Natural killer cell treated with Interleukin-12 subunit alpha and Interleukin-12 subunit beta and Interleukin-15 and Interleukin-18, amount 100 ng/mL, for 72 hours (primary cell): ENCODE data around the gene METRNL. TPM values are rescaled to one million over a fixed set of nuclear protein-coding genes. Genes with fewer than 3 reads are reported as not detected.
A peak's percentile ranks its signal among the peaks of the same experiment; 100 is the strongest.
"Not testable (repeated sequence)": the region's sequence is repeated elsewhere in the genome, so short reads cannot be mapped to it uniquely, and the experiment has no call there.

Source experiments
- ATAC-seq, 2 donors: fragments of 150-1000 bp; cut with Tn5 transposase in 1 of 2; sonication (Bioruptor Pico), chemical (Tn5 transposase) in 1 of 2; 2 replicates each; pipeline ENCODE4 v1.10.0; 2021
- DNase-seq: peaks from one replicate; pipeline ENCODE4 v3.0.0; 2022; ENCODE audit warnings: low spot score
- H3K27ac Mint-ChIP-seq, 2 donors: 1 replicate in 1 of 2; 2 replicates in 1 of 2; pipeline ENCODE4 v1.8.0; 2022; ENCODE audit warnings: mixed read lengths in 2 of 2, mild to moderate bottlenecking in 1 of 2, moderate library complexity in 1 of 2
- H3K27me3 Mint-ChIP-seq, 2 donors: 1 replicate in 1 of 2; 2 replicates in 1 of 2; pipeline ENCODE4 v1.8.0; 2022; ENCODE audit warnings: mixed read lengths in 2 of 2
- H3K36me3 Mint-ChIP-seq: one replicate; pipeline ENCODE4 v1.8.0; 2022; ENCODE audit warnings: mixed read lengths
- H3K4me1 Mint-ChIP-seq, 2 donors: 1 replicate in 1 of 2; 2 replicates in 1 of 2; pipeline ENCODE4 v1.8.0; 2022; ENCODE audit warnings: low read depth in 2 of 2, mixed read lengths in 2 of 2, mild to moderate bottlenecking in 1 of 2
- H3K4me3 Mint-ChIP-seq: one replicate; pipeline ENCODE4 v1.8.0; 2022; ENCODE audit warnings: mixed read lengths
- H3K9me3 Mint-ChIP-seq: 2 replicates; pipeline ENCODE4 v1.8.0; 2022; ENCODE audit warnings: mixed read lengths
- total RNA-seq, 2 donors: library from RNA; stranded (reverse); gene quantifications; one replicate each; pipeline ENCODE4 v1.2.3, GENCODE V29; 2022

METRNL gene
- total RNA-seq, 2 donors from 2014 or later: 179 to 208 TPM

DNA sequence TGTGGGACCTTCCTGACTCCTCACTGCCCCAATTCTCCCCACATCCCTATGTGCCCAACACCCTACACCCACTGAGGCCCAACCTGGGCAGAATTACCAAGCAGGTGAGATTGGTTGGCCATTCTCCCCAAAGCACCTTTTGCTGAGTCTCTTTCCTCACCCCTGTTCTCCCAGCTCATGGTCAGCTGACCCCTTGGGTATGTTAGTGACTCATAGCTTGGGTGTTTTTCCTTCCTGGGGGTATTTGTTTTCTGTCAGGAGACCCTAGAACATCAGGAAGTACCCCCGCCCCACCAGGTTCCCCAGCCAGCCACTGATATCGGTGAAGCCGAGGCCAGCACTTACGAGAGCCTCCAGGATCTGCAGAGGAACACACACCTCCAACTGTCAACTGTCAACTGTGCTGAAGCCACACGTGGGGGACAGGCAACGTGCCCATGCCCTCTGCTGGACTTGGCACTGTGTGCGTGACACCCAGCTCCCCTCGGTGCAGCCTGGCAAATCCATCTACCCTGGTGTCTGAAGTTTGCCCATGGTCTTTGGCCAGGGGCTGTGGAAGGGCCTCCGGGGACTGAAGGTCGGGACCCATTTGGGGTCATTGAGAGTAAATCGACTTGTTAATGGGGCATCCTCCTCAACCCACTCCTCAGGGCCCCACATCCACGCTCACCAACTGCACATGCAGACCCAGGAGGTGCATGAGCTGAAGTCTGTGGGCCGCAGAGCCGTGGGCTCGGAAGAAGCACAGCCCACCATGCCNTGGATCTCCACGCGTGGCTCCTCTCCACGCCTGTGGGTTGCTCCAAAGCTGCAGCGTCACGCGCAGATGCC lies 53.1 kb downstream of the METRNL start:
- Mint-ChIP-seq H3K9me3 (no peaks in the 10 kb centered on the region), H3K27me3 (peaks cover 0 to 5% of the 10 kb centered on the region in 2 donors)
- ATAC-seq: no peak

DNA sequence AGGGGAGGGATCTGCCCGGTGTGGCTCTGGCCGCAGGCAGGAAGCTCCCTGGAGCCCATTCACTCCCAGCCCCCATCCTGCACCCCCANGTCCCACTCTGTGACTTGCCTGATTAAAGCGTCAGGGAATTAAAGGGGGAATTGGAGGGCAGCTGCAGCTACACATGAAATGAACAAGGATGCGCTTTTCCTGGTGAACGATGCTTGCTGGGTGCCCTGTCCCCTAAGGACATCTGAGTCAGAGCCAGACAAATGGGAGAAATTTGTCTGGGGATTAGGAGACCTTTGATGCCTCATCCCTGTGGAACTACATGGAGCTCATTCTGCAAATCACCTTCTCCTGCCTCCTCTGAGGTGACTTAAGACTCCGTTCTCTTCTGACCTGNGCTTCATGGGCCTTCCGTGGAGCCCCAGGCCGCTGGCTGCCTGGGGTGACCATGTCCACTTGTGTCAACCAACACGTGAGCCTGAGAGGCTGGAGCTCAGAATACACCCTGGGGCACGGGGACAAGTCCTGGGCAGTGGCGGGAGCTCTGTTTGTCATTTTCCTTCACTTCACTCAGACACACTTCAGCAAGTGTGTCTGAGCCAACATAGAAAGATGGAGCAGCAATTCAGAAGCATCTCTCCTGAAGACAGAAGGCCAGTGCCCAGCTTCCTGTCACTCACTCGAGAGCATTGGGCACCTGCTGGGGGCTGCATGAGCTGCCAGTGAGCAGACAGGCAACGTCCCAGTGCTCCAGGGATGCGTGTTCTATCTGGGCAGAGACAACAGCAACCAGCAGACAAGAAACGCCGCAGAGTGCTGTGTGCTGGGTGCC lies 54.1 kb downstream of the METRNL start:
- DNase-seq (peak; percentile 41), ATAC-seq (no peak)
- no peaks in the 10 kb centered on the region for H3K36me3 Mint-ChIP-seq
- peaks cover 0 to 3% of the 10 kb centered on the region in 2 donors for H3K4me1 Mint-ChIP-seq
- no peaks in the 10 kb centered on the region for H3K9me3 Mint-ChIP-seq
- peaks cover 0 to 5% of the 10 kb centered on the region in 2 donors for H3K27me3 Mint-ChIP-seq
- H3K27ac Mint-ChIP-seq: peak overlapping the region in 1 of 2 donors; percentile 67
- no peak overlapping the region for H3K4me3 Mint-ChIP-seq

More for the DNA sequence above, 53.1 kb downstream of the METRNL start:
- Mint-ChIP-seq H3K27ac (no peak overlapping the region), H3K4me3 (no peak overlapping the region), H3K4me1 (peaks cover 0 to 3% of the 10 kb centered on the region in 2 donors), H3K36me3 (no peaks in the 10 kb centered on the region)
- peak; percentile 49 for DNase-seq

DNA sequence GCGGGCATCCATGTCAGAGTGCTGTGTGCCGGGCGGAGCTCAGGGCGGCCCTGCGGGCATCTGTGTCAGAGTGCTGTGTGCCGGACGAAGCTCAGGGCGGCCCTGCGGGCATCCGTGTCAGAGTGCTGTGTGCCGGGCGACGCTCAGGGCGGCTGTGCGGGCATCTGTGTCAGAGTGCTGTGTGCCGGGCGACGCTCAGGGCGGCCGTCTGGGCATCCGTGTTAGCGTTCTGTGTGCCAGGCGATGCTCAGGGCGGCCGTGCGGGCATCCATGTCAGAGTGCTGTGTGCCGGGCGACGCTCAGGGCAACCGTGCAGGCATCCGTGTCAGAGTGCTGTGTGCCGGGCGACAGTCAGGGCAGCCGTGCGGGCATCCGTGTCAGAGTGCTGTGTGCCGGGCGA lies 55.0 kb downstream of the METRNL start:
- not testable (repeated sequence) for H3K27ac Mint-ChIP-seq, H3K4me3 Mint-ChIP-seq, ATAC-seq

DNA sequence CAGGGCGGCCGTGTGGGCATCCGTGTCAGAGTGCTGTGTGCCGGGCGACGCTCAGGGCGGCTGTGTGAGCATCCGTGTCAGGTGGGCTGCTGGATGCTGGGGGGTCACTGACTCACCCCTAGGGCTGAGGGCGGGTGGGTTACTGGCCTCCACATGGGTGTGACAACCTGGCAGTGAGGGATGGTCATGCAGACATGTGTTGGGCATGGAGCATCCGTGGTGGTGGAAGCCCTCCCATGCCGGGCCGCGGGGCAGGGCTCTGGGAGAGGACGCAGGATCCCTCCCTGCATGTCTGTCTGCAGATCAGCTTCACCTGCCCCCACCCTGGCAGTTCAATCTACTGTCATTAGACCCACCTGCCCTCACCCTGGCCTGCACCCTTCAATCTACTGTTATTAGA lies 56.3 kb downstream of the METRNL start:
- DNase-seq: peak; percentile 48
- Mint-ChIP-seq H3K4me1 (no peaks in the 10 kb centered on the region), H3K27me3 (peaks cover 0 to 6% of the 10 kb centered on the region in 2 donors), H3K36me3 (no peaks in the 10 kb centered on the region), H3K4me3 (no peak overlapping the region), H3K27ac (no peak overlapping the region), H3K9me3 (no peaks in the 10 kb centered on the region)
- no peak for ATAC-seq

More for the DNA sequence above, 55.0 kb downstream of the METRNL start:
- H3K9me3 Mint-ChIP-seq, H3K36me3 Mint-ChIP-seq, H3K4me1 Mint-ChIP-seq, DNase-seq, H3K27me3 Mint-ChIP-seq: not testable (repeated sequence)

DNA sequence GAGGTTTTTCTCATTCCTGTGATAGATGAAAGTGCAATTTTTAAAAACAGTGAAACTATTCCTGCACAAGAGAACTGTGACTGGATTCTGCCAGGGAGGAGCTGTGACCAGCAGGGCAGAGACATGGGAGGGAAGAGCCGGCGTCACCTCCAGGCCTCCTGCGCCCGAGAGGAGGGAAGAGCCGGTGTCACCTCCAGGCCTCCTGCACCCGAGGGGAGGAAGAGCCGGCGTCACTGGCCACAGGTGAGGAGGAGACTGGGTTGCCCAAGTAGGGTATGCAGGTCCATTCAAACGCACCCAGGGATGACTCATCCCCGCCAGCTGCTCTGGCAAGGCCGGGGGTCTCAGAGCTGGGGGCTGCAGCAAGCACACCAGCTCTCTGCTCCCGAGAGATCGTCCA lies 56.7 kb downstream of the METRNL start:
- Mint-ChIP-seq H3K27ac (no peak overlapping the region), H3K27me3 (peaks cover 0 to 3% of the 10 kb centered on the region in 2 donors), H3K4me3 (no peak overlapping the region), H3K4me1 (no peaks in the 10 kb centered on the region), H3K36me3 (no peaks in the 10 kb centered on the region), H3K9me3 (no peaks in the 10 kb centered on the region)
- peak; percentile 55 for DNase-seq
- no peak for ATAC-seq

DNA sequence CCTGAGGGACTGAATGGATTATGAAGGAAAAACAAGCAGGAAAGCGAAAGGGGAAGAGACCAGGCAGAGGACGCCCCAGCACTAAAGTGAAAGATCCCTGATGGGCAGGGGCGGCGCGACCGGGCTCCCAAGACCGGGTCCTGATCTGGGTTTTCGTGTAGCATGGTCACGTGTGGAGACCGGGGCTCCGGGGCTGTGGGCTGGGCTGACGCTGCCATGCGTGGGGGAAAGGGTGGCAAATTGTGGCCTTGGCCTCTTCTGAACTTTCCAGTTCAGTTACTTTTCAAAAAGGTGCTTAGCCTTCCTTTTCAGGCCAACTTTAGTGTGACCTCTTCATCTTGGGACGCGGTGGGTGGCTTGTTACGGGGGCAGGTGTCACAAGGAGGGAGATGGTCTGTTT lies 57.5 kb downstream of the METRNL start:
- H3K27ac Mint-ChIP-seq: peak overlapping the region in 1 of 2 donors; percentile 46
- H3K27me3 Mint-ChIP-seq: peaks cover 0 to 3% of the 10 kb centered on the region in 2 donors
- H3K9me3 Mint-ChIP-seq: no peaks in the 10 kb centered on the region
- no peak overlapping the region for H3K4me3 Mint-ChIP-seq
- H3K36me3 Mint-ChIP-seq: peaks cover 2% of the 10 kb centered on the region
- ATAC-seq: no peak
- DNase-seq: peak; percentile 22
- no peaks in the 10 kb centered on the region for H3K4me1 Mint-ChIP-seq

DNA sequence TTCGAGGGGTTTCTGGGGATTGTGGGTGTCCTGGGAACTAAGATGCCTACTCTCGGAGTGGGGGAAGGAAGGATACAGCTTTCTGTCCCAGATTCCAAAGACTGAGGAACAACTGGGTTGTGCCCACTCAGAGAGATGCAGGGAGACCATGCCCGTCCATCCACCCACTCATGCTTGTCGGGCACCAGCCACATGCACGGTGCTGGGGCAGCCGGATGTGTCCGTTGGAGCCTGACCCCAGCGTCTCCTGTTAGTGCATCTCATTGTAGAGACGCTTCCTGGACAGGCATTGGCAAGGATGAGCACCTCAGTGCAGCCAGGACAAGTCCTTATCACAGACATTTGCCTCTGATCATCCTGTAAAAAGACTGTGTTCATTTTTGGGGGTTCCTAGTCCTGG lies 58.1 kb downstream of the METRNL start:
- ATAC-seq (no peak), DNase-seq (peak; percentile 26)
- no peaks in the 10 kb centered on the region for H3K4me1 Mint-ChIP-seq
- H3K36me3 Mint-ChIP-seq: peaks cover 7% of the 10 kb centered on the region
- H3K4me3 Mint-ChIP-seq: no peak overlapping the region
- H3K9me3 Mint-ChIP-seq: no peaks in the 10 kb centered on the region
- H3K27ac Mint-ChIP-seq: no peak overlapping the region
- H3K27me3 Mint-ChIP-seq: peaks cover 0 to 3% of the 10 kb centered on the region in 2 donors

DNA sequence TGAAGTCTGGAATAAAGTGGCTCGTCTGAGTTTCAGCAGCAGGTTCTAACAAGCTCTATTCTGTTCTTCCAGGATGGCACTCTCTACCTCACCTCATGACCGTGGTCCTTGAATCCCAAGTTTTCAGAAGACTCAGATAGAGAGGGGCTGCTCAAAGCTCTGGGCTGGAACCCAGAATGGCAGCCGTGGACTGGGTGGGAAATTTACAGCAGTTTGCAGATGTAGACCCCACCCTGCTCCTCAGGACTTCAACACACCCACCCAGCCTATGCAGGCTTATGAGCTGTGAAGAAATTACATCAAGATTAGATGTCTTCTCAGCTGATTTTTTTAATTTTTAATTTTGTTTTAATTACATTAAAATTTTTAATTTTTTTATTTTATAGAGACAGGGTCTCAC lies 59.4 kb downstream of the METRNL start:
- no peak overlapping the region for H3K27ac Mint-ChIP-seq
- H3K9me3 Mint-ChIP-seq: no peaks in the 10 kb centered on the region
- H3K4me3 Mint-ChIP-seq: no peak overlapping the region
- no peak for ATAC-seq
- peaks cover 7% of the 10 kb centered on the region for H3K36me3 Mint-ChIP-seq
- H3K4me1 Mint-ChIP-seq: no peaks in the 10 kb centered on the region
- peak; percentile 2 for DNase-seq
- H3K27me3 Mint-ChIP-seq: peaks cover 0 to 3% of the 10 kb centered on the region in 2 donors

DNA sequence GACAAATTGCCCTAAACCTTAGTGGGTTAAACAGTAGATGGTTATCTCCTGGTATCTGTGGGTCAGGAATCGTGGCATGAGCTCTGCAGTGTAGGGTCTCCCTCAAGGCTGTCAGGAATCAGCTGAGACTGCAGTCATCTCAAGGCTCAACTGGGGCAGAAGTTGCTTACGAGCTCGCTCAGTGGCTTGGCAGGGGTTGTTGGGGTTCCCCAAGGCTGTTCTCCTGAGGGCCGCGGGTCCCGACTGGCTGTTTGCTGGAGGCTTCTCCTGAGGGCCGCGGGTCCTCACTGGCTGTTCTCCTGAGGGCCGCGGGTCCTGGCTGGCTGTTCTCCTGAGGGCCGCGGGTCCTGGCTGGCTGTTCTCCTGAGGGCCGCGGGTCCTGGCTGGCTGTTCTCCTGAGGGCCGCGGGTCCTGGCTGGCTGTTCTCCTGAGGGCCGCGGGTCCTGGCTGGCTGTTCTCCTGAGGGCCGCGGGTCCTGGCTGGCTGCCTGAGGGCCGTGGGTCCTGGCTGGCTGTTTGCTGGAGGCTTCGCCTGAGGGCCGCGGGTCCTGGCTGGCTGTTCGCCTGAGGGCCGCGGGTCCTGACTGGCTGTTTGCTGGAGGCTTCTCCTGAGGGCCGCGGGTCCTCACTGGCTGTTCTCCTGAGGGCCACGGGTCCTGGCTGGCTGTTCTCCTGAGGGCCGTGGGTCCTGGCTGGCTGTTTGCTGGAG lies 60.3 kb downstream of the METRNL start:
- not testable (repeated sequence) for H3K4me3 Mint-ChIP-seq, H3K27ac Mint-ChIP-seq, H3K36me3 Mint-ChIP-seq, H3K9me3 Mint-ChIP-seq, ATAC-seq, H3K27me3 Mint-ChIP-seq, H3K4me1 Mint-ChIP-seq
- DNase-seq: peak; percentile 18

DNA sequence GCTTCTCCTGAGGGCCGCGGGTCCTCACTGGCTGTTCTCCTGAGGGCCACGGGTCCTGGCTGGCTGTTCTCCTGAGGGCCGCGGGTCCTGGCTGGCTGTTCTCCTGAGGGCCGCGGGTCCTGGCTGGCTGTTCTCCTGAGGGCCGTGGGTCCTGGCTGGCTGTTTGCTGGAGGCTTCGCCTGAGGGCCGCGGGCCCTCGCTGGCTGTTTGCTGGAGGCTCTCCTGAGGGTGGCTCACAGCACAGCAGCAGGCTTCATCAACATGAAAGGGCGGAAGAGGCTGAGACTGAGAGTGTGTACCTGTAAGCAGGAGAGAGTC lies 60.8 kb downstream of the METRNL start:
- not testable (repeated sequence) for H3K4me1 Mint-ChIP-seq, H3K27me3 Mint-ChIP-seq, H3K36me3 Mint-ChIP-seq, ATAC-seq, H3K27ac Mint-ChIP-seq, H3K9me3 Mint-ChIP-seq, H3K4me3 Mint-ChIP-seq
- DNase-seq: peak; percentile 56

DNA sequence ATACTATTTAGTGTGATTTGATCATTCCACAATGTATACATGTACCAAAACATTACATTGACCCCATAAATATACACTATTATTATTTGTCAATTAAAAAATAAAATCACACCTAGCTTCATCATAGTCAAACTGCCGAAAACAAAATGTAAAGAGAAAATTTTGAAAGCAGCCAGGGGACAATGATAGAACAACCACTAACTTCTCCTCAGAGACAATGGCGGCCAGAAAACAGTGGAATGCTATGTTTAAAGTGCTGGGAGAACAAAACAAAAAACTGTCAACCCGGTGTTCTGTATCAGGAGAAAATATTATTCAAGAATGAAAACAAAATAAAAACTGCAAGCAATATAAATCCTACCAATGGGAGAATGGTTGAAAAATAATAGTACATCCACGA lies 63.2 kb downstream of the METRNL start:
- H3K9me3 Mint-ChIP-seq: no peaks in the 10 kb centered on the region
- H3K27me3 Mint-ChIP-seq: peaks cover 0 to 7% of the 10 kb centered on the region in 2 donors
- no peak overlapping the region for H3K4me3 Mint-ChIP-seq
- ATAC-seq (no peak), DNase-seq (peak; percentile 31)
- H3K36me3 Mint-ChIP-seq: peaks cover 7% of the 10 kb centered on the region
- peaks cover 5 to 10% of the 10 kb centered on the region in 2 donors for H3K4me1 Mint-ChIP-seq
- no peak overlapping the region for H3K27ac Mint-ChIP-seq

DNA sequence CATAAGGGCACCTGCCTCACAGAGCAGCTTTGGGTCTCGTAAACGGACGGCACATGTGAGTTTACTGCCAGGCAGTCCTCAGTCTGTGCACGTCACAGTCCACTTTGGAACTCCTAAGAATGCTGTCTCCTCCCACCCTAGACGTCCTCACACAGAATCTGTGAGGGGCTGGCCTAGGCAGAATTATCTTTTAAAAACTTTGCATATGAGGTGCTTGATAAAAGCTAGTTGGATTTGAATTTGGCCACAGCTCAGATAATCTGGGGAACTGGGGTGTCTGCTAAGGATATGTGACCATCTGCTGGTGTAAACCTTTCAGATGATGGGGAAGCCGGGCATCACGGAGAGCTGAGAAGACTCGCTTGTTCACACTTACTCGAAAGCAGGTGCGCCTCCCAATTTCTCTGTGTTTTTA lies 64.4 kb downstream of the METRNL start:
- ATAC-seq (no peak), DNase-seq (peak; percentile 3)
- Mint-ChIP-seq H3K4me3 (no peak overlapping the region), H3K27me3 (peaks cover 0 to 7% of the 10 kb centered on the region in 2 donors), H3K36me3 (peaks cover 7% of the 10 kb centered on the region), H3K27ac (peak overlapping the region in 1 of 2 donors; percentile 29), H3K9me3 (no peaks in the 10 kb centered on the region), H3K4me1 (peaks cover 7 to 18% of the 10 kb centered on the region in 2 donors)
